GM18507 (cell line): ENCODE measurements around the gene ZDHHC9.

ENCODE experiments used
- DNase-seq: peaks from one replicate; pipeline ENCODE4 v3.0.0; 2011; ENCODE audit warnings: low read depth; ENCODE audit not compliant: insufficient read length; ENCODE audit errors: extremely low spot score
- FAIRE-seq: peaks from 2 replicates; lab custom pipeline; 2011; peaks lifted over from hg19 to GRCh38; lab: Jason Lieb, UNC

Gene ZDHHC9

GRCh38 chrX:129824620-129825019 lies 19.1 kb downstream of the ZDHHC9 start:
- no peak for FAIRE-seq

GRCh38 chrX:129823522-129823921 lies 20.2 kb downstream of the ZDHHC9 start:
- DNase-seq, result no peak
- no peak for FAIRE-seq

More at GRCh38 chrX:129824620-129825019, 19.1 kb downstream of the ZDHHC9 start:
- DNase-seq, result no peak

GRCh38 chrX:129823115-129823514 lies 20.6 kb downstream of the ZDHHC9 start:
- DNase-seq (peak; percentile 18), FAIRE-seq (peak; percentile 44)

- FAIRE-seq (no peak), DNase-seq (no peak)
Measured at GRCh38 chrX:129818123-129818522, 25.6 kb downstream of the ZDHHC9 start.

GRCh38 chrX:129813662-129814368 lies 29.9 kb downstream of the ZDHHC9 start:
- DNase-seq (no peak), FAIRE-seq (no peak)

- no peak for FAIRE-seq
- no peak for DNase-seq
Measured at GRCh38 chrX:129808829-129809796, 34.6 kb downstream of the ZDHHC9 start.

- no peak for DNase-seq
- FAIRE-seq, result peak; percentile 61
Measured at GRCh38 chrX:129808158-129808828, 35.4 kb downstream of the ZDHHC9 start.

GRCh38 chrX:129804806-129805205 lies 38.9 kb downstream of the ZDHHC9 start:
- DNase-seq, result no peak
- no peak for FAIRE-seq

GRCh38 chrX:129802863-129803262 lies 40.8 kb downstream of the ZDHHC9 start:
- FAIRE-seq, result no peak
- DNase-seq, result no peak

- no peak for DNase-seq
- no peak for FAIRE-seq
Measured at GRCh38 chrX:129800186-129800585, 43.5 kb downstream of the ZDHHC9 start.

GRCh38 chrX:129798888-129799287 lies 44.8 kb downstream of the ZDHHC9 start:
- no peak for FAIRE-seq
- no peak for DNase-seq

GRCh38 chrX:129798456-129798855 lies 45.2 kb downstream of the ZDHHC9 start:
- FAIRE-seq, result no peak
- no peak for DNase-seq

- DNase-seq (no peak), FAIRE-seq (no peak)
Measured at GRCh38 chrX:129797251-129797906, 46.3 kb downstream of the ZDHHC9 start.

GRCh38 chrX:129795584-129795983 lies 48.1 kb downstream of the ZDHHC9 start:
- no peak for FAIRE-seq
- no peak for DNase-seq

- FAIRE-seq (no peak), DNase-seq (no peak)
Measured at GRCh38 chrX:129793604-129794191, 50.0 kb downstream of the ZDHHC9 start.

- DNase-seq, result no peak
- FAIRE-seq, result no peak
Measured at GRCh38 chrX:129792586-129793291, 50.9 kb downstream of the ZDHHC9 start.

GRCh38 chrX:129791961-129792570 lies 51.6 kb downstream of the ZDHHC9 start:
- FAIRE-seq (no peak), DNase-seq (no peak)

- FAIRE-seq (no peak), DNase-seq (no peak)
Measured at GRCh38 chrX:129791336-129791735, 52.4 kb downstream of the ZDHHC9 start.
